Hepatocyte (in vitro differentiated cells): ENCODE data around the gene FBRSL1. TPM values are rescaled to one million over a fixed set of nuclear protein-coding genes. Genes with fewer than 3 reads are reported as not detected.

ENCODE experiments used
- DNase-seq: peaks from one replicate; pipeline ENCODE4 v3.0.0-alpha.2; 2016; ENCODE audit warnings: low spot score
- H2AFZ ChIP-seq: fragments of 200-600 bp; sonication (generic); 2 replicates; pipeline ENCODE4 v1.6.0; 2016; ENCODE audit warnings: antibody characterized with exemption, mild to moderate bottlenecking
- H3K27ac ChIP-seq: fragments of 200-600 bp; sonication (generic); 2 replicates; pipeline ENCODE4 v1.5.1; 2016; ENCODE audit warnings: mild to moderate bottlenecking
- H3K27me3 ChIP-seq: fragments of 200-600 bp; sonication (generic); 2 replicates; pipeline ENCODE4 v1.6.1; 2016
- H3K36me3 ChIP-seq: fragments of 200-600 bp; sonication (generic); replicated peaks from 2 replicates; pipeline ENCODE4 v1.5.1; 2016; ENCODE audit warnings: low read depth; ENCODE audit not compliant: insufficient read depth
- H3K4me1 ChIP-seq: fragments of 200-600 bp; sonication (generic); 2 replicates; pipeline ENCODE4 v1.5.1; 2016; ENCODE audit warnings: mild to moderate bottlenecking, moderate library complexity; ENCODE audit not compliant: insufficient read depth
- H3K4me2 ChIP-seq: fragments of 200-600 bp; sonication (generic); 2 replicates; pipeline ENCODE4 v1.6.0; 2016
- H3K4me3 ChIP-seq: fragments of 200-600 bp; sonication (generic); 2 replicates; pipeline ENCODE4 v1.5.1; 2016; ENCODE audit warnings: mild to moderate bottlenecking
- H3K79me2 ChIP-seq: fragments of 200-600 bp; sonication (generic); 2 replicates; pipeline ENCODE4 v1.6.0; 2017; ENCODE audit warnings: mild to moderate bottlenecking
- H3K9me2 ChIP-seq: fragments of 200-600 bp; sonication (generic); replicated peaks from 2 replicates; pipeline ENCODE4 v1.6.0; 2017; ENCODE audit warnings: mild to moderate bottlenecking; ENCODE audit not compliant: insufficient read depth
- H3K9me3 ChIP-seq: fragments of 200-600 bp; sonication (generic); 2 replicates; pipeline ENCODE4 v1.5.1; 2016; ENCODE audit warnings: low read depth, mild to moderate bottlenecking
- H4K20me1 ChIP-seq: fragments of 200-600 bp; sonication (generic); 2 replicates; pipeline ENCODE4 v1.6.0; 2016; ENCODE audit warnings: mild to moderate bottlenecking; ENCODE audit not compliant: insufficient read depth, poor library complexity, severe bottlenecking
- EZH2 ChIP-seq: fragments of 200-600 bp; sonication (generic); IDR thresholded peaks from 2 replicates; pipeline ENCODE4 v1.6.1; 2016; ENCODE audit warnings: antibody characterized with exemption, mild to moderate bottlenecking, borderline replicate concordance
- EZH2phosphoT487 ChIP-seq: fragments of 200-600 bp; sonication (generic); IDR thresholded peaks from one replicate; pipeline ENCODE4 v1.6.1; 2018; ENCODE audit warnings: antibody characterized with exemption, mild to moderate bottlenecking, low read depth, moderate library complexity; ENCODE audit not compliant: unreplicated experiment, severe bottlenecking
- WGBS: methylation state at CpG from one replicate; pipeline ENCODE4 v1.1.6; 2016; ENCODE audit warnings: low lambda C conversion rate; ENCODE audit errors: missing lambda C conversion rate; 5-methylcytosine and 5-hydroxymethylcytosine counted together
- polyA plus RNA-seq: library from polyadenylated mRNA; unstranded; fragments of >200 nt; fragmentation: Nextera tagmentation; extraction: Ambion mirVana; gene quantifications from 2 replicates; pipeline ENCODE4 v1.2.1, GENCODE V29; 2016
- total RNA-seq: library from RNA; depleted of rRNA; stranded (reverse); fragments of >200 nt; gene quantifications from 2 replicates; pipeline ENCODE4 v1.2.3, GENCODE V29; 2014
- TF ChIP-seq, protein P1 (sequence below): fragments of 200-600 bp; sonication (generic); IDR thresholded peaks from 2 replicates; pipeline ENCODE4 v1.5.1; 2016; ENCODE audit warnings: antibody characterized with exemption, mild to moderate bottlenecking; ENCODE audit not compliant: poor library complexity

The FBRSL1 gene
- total and polyA plus RNA-seq, 2 experiments from 2014 or later: 18.5 to 61.1 TPM

DNA sequence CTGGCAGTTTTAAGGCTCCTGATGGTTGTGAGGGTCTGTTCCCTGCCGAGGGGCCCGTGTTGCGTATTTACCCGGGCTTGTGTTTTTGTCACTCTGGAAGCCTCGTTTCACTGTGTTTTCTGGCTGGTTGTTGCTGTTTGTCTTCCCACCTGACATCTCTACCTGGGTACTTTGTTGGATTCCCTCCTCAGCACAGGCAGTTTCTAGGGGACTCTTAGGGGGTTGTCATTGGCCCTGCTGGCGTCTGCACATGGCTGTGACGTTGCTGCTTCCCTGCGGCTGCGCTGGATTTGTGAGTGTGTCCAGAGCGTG, 6.4 kb downstream of the FBRSL1 start:
- 91% methylated on average over 10 of the region's 10 CpGs for WGBS
- H3K27ac ChIP-seq: no peak overlapping the region
- no peaks in the 10 kb centered on the region for H3K36me3 ChIP-seq
- H3K4me2 ChIP-seq: no peak overlapping the region
- no peaks in the 10 kb centered on the region for H3K9me3 ChIP-seq
- TF ChIP-seq EZH2 (no peak), EZH2phosphoT487 (no peak)
- H3K9me2 ChIP-seq: no peaks in the 10 kb centered on the region
- no peaks in the 10 kb centered on the region for H3K27me3 ChIP-seq
- H3K79me2 ChIP-seq: peaks cover 100% of the 10 kb centered on the region
- no peak overlapping the region for H2AFZ ChIP-seq
- peaks cover 100% of the 10 kb centered on the region for H4K20me1 ChIP-seq
- DNase-seq: no peak
- peaks cover 55% of the 10 kb centered on the region for H3K4me1 ChIP-seq
- no peak overlapping the region for H3K4me3 ChIP-seq

DNA sequence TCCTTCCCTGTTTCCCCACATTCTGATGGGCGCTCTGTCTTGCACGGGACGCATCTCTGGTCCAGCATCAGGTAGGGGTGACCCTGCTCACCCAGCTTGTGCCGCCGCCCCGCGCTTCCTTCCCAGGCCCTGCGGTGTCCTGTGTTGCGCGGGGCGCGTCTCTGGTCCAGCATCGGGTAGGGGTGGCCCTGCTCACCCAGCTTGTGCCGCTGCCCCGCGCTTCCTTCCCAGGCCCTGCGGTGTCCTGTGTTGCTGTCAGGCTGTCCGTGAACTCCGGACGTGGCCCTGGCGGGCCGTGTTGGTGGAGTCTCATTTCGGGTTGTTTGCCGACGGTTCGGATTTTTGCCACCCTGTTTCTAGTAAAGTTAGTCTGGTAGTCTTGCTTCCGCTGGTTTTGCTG, 6.8 kb downstream of the FBRSL1 start:
- H3K4me1 ChIP-seq: peaks cover 52% of the 10 kb centered on the region
- no peaks in the 10 kb centered on the region for H3K9me3 ChIP-seq
- TF ChIP-seq EZH2 (no peak), EZH2phosphoT487 (no peak)
- TF ChIP-seq, protein P1, sequence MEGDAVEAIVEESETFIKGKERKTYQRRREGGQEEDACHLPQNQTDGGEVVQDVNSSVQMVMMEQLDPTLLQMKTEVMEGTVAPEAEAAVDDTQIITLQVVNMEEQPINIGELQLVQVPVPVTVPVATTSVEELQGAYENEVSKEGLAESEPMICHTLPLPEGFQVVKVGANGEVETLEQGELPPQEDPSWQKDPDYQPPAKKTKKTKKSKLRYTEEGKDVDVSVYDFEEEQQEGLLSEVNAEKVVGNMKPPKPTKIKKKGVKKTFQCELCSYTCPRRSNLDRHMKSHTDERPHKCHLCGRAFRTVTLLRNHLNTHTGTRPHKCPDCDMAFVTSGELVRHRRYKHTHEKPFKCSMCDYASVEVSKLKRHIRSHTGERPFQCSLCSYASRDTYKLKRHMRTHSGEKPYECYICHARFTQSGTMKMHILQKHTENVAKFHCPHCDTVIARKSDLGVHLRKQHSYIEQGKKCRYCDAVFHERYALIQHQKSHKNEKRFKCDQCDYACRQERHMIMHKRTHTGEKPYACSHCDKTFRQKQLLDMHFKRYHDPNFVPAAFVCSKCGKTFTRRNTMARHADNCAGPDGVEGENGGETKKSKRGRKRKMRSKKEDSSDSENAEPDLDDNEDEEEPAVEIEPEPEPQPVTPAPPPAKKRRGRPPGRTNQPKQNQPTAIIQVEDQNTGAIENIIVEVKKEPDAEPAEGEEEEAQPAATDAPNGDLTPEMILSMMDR: no peak
- H3K27ac ChIP-seq: no peak overlapping the region
- H3K4me2 ChIP-seq: no peak overlapping the region
- DNase-seq: no peak
- H2AFZ ChIP-seq: no peak overlapping the region
- H3K79me2 ChIP-seq: peaks cover 100% of the 10 kb centered on the region
- no peak overlapping the region for H3K4me3 ChIP-seq
- WGBS: 95% methylated on average over 26 of the region's 27 CpGs
- H3K27me3 ChIP-seq: no peaks in the 10 kb centered on the region
- H4K20me1 ChIP-seq: peaks cover 100% of the 10 kb centered on the region
- H3K36me3 ChIP-seq: no peaks in the 10 kb centered on the region
- no peaks in the 10 kb centered on the region for H3K9me2 ChIP-seq

DNA sequence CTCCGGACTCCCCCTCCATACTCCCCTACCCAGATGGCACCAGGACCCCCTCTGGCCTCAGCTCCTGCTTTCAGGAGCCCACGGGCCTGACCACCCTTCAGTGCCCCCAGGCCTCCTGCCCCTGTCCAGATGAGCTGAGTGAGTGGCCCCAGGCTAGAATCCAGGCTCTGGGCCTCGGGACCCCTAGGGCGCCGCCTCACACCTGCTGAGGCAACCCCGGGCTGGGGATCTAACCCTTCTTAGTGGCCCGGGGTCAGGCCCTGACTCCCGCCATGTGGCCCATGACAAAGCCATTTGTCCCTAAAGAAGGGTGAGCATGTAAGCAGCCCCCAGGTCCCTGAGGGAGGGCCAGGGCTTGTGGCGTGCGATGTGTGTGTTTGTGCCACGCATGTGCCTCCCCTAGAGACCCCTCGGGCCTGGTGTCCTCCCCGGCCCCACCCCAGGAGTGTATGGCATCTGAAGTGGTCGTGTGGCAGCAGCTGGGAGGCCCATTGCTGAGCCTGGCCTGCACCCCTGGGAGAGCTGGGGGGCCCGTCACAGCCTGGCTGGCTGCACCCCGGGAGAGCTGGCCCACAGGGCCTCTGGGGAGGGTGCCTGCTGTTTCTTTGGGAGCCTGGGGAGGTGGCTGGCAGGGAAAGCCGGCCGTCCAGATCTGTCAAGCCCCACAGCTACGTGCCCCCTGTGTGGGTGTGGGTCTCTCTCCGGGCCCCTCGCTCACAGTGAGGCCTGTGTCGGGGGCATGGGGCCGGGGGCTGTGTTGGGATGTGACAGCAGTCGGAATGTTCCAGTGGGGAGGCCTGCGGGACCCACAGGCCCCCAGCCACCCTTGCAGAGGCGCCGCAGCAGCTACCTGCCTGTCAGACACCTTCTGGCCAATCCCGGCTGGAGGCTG, 7.8 kb downstream of the FBRSL1 start:
- H3K9me2 ChIP-seq: no peaks in the 10 kb centered on the region
- no peak for DNase-seq
- peaks cover 98% of the 10 kb centered on the region for H4K20me1 ChIP-seq
- no peak overlapping the region for H3K4me2 ChIP-seq
- WGBS: 89% methylated on average over 24 of the region's 28 CpGs
- H3K27ac ChIP-seq: no peak overlapping the region
- H3K4me3 ChIP-seq: no peak overlapping the region
- no peaks in the 10 kb centered on the region for H3K36me3 ChIP-seq
- H3K79me2 ChIP-seq: peaks cover 98% of the 10 kb centered on the region
- H3K9me3 ChIP-seq: no peaks in the 10 kb centered on the region
- no peaks in the 10 kb centered on the region for H3K27me3 ChIP-seq
- no peak for TF ChIP-seq EZH2phosphoT487
- TF ChIP-seq, protein P1: no peak
- H2AFZ ChIP-seq: no peak overlapping the region
- peaks cover 41% of the 10 kb centered on the region for H3K4me1 ChIP-seq

DNA sequence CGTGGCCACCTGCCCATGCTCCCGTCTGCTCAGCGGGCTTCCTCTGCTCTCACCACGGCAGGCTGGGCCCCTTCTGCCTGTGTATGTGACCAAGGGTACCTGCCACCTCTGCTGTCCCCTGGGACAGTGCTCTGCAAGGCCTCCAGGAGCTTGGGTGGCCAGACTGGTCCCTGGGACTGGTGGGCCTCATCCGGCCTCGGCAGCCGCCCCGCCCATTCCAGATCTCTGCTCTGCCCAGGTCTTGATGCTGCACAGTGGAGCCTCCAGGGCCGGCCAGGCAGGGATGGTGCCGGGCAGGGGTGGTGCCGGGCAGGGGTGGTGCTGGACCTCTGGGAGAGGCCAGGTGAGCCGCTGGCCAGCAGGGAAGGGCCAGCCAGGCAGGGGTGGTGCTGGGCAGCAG, 9.0 kb downstream of the FBRSL1 start:
- no peak overlapping the region for H3K27ac ChIP-seq
- peaks cover 98% of the 10 kb centered on the region for H3K79me2 ChIP-seq
- H3K4me3 ChIP-seq: no peak overlapping the region
- TF ChIP-seq, protein P1: no peak
- no peak for TF ChIP-seq EZH2phosphoT487
- TF ChIP-seq EZH2: no peak
- H3K4me2 ChIP-seq: no peak overlapping the region
- H4K20me1 ChIP-seq: peaks cover 98% of the 10 kb centered on the region
- no peaks in the 10 kb centered on the region for H3K36me3 ChIP-seq
- H3K4me1 ChIP-seq: peaks cover 30% of the 10 kb centered on the region
- DNase-seq: no peak
- 90% methylated on average over 12 of the region's 12 CpGs for WGBS
- no peak overlapping the region for H2AFZ ChIP-seq
- H3K9me3 ChIP-seq: no peaks in the 10 kb centered on the region
- no peaks in the 10 kb centered on the region for H3K9me2 ChIP-seq
- H3K27me3 ChIP-seq: no peaks in the 10 kb centered on the region
